ENCODE results near the gene MTREX. TPM values are rescaled to one million over a fixed set of nuclear protein-coding genes. Genes with fewer than 3 reads are reported as not detected.

Gene MTREX
- total and polyA plus RNA-seq, 2 donors (not counting 1 experiment from before 2014, with no cell fraction given): 7.9 to 94.0 TPM

DNA sequence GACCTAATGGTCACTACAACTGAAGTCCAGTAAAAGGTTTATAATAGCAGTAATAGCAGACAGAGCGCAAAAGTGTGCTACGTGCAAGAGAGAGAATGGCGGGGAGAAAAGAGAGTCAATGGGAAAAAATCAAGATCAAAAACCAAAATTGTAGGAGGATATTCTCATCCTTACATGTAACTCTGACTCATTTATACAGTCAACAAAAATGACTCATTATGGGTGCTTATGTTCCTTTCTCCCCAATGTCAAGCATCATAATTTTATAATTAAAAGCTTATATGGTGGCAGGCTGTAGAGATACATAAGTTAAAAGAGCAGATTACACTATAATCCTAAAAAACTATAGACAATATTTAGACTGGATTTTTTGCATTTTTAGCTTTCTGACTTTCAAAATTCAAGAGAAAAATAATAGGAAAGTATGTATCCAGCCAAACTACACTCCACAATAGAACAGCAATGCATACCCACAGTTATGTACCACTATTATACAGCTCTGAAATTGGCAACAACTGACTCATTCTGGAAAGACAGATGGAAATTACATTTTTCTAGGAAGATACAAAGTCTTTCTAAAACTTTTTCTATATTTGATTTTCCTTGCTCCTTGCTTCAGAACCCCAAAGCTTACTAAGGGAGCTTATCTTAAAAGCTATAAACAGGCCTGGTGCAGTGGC is 148.6 kb downstream of the MTREX start:
- Histone ChIP-seq H3K27me3 (replicated peaks in 1 of 4; ENCODE audit: control extremely low read depth in 1 of 4, control insufficient read depth in 3 of 4, insufficient read depth in 4 of 4, low read length in 3 of 4) (no peaks in the 10 kb centered on the region), H3K4me1 (ENCODE audit: control insufficient read depth in 2 of 2, insufficient read depth in 2 of 2, low read length in 2 of 2) (no peaks in the 10 kb centered on the region), H3K9me3 (ENCODE audit: control extremely low read depth in 1 of 3, control insufficient read depth in 2 of 3, insufficient read depth in 1 of 3, low read length in 2 of 3) (no peaks in the 10 kb centered on the region), H3K36me3 (replicated peaks in 1 of 2; ENCODE audit: control extremely low read depth in 1 of 2, control insufficient read depth in 1 of 2, extremely low read depth in 1 of 2, insufficient read depth in 2 of 2, low read length in 1 of 2) (peaks cover 0 to 4% of the 10 kb centered on the region in 2 experiments), H3K27ac (ENCODE audit: low read length in 2 of 2) (no peak overlapping the region), H3K4me2 (replicated peaks; ENCODE audit: low read depth, low read length, poor library complexity, severe bottlenecking) (no peak overlapping the region), H3K79me2 (ENCODE audit: control insufficient read depth, insufficient read depth, low read length) (no peaks in the 10 kb centered on the region), H4K20me1 (ENCODE audit: control insufficient read depth, insufficient read depth, low read length, poor library complexity, severe bottlenecking) (no peaks in the 10 kb centered on the region), H2AFZ (ENCODE audit: insufficient read depth, low read depth, low read length, poor library complexity, severe bottlenecking) (no peak overlapping the region), H3K4me3 (ENCODE audit: control extremely low read depth in 1 of 5, extremely low read depth in 1 of 5, insufficient read depth in 1 of 5, low read depth in 2 of 5, low read length in 4 of 5) (no peak overlapping the region), H3K9ac (ENCODE audit: low read length) (no peak overlapping the region)
- Mint-ChIP-seq H3K4me1 (no peaks in the 10 kb centered on the region), H3K27me3 (no peaks in the 10 kb centered on the region), H3K9me3 (ENCODE audit: insufficient read depth) (no peaks in the 10 kb centered on the region), H3K27ac (no peak overlapping the region), H3K4me3 (no peak overlapping the region)
- POLR2A ChIA-PET: no interaction called here
- CTCF ChIA-PET: no interaction called here
- intact Hi-C loops (cut with micrococcal nuclease): no loop called here
- no peak for TF ChIP-seq CTCF (IDR thresholded peaks at IDR 0.05)
- no peak for TF ChIP-seq EZH2 (IDR thresholded peaks at IDR 0.05; ENCODE audit: borderline replicate concordance, insufficient read depth, low read depth, low read length, poor library complexity, severe bottlenecking)
- ATAC-seq (ENCODE audit: low read depth) (no peak), DNase-seq (no peak)
- WGBS (ENCODE audit: insufficient coverage): no CpG with 5 or more reads among the region's 3 CpGs

GRCh38 chr5:55459572-55459971 is 151.8 kb downstream of the MTREX start:
- intact Hi-C loops (cut with micrococcal nuclease): no loop called here
- Histone ChIP-seq H3K9ac (ENCODE audit: low read length) (no peak overlapping the region), H2AFZ (ENCODE audit: insufficient read depth, low read depth, low read length, poor library complexity, severe bottlenecking) (no peak overlapping the region), H3K79me2 (ENCODE audit: control insufficient read depth, insufficient read depth, low read length) (no peaks in the 10 kb centered on the region), H3K4me2 (replicated peaks; ENCODE audit: low read depth, low read length, poor library complexity, severe bottlenecking) (no peak overlapping the region), H3K4me3 (ENCODE audit: control extremely low read depth in 1 of 5, extremely low read depth in 1 of 5, insufficient read depth in 1 of 5, low read depth in 2 of 5, low read length in 4 of 5) (no peak overlapping the region), H4K20me1 (ENCODE audit: control insufficient read depth, insufficient read depth, low read length, poor library complexity, severe bottlenecking) (no peaks in the 10 kb centered on the region), H3K27ac (ENCODE audit: low read length in 2 of 2) (no peak overlapping the region), H3K4me1 (ENCODE audit: control insufficient read depth in 2 of 2, insufficient read depth in 2 of 2, low read length in 2 of 2) (no peaks in the 10 kb centered on the region), H3K9me3 (ENCODE audit: control extremely low read depth in 1 of 3, control insufficient read depth in 2 of 3, insufficient read depth in 1 of 3, low read length in 2 of 3) (no peaks in the 10 kb centered on the region), H3K27me3 (replicated peaks in 1 of 4; ENCODE audit: control extremely low read depth in 1 of 4, control insufficient read depth in 3 of 4, insufficient read depth in 4 of 4, low read length in 3 of 4) (no peaks in the 10 kb centered on the region), H3K36me3 (replicated peaks in 1 of 2; ENCODE audit: control extremely low read depth in 1 of 2, control insufficient read depth in 1 of 2, extremely low read depth in 1 of 2, insufficient read depth in 2 of 2, low read length in 1 of 2) (peaks cover 0 to 4% of the 10 kb centered on the region in 2 experiments)
- ChIA-PET CTCF (no interaction called here), POLR2A (no interaction called here)
- TF ChIP-seq CTCF (IDR thresholded peaks at IDR 0.05): no peak
- no peak for TF ChIP-seq EZH2 (IDR thresholded peaks at IDR 0.05; ENCODE audit: borderline replicate concordance, insufficient read depth, low read depth, low read length, poor library complexity, severe bottlenecking)
- Mint-ChIP-seq H3K4me3 (no peak overlapping the region), H3K9me3 (ENCODE audit: insufficient read depth) (no peaks in the 10 kb centered on the region), H3K27ac (no peak overlapping the region), H3K27me3 (no peaks in the 10 kb centered on the region), H3K4me1 (no peaks in the 10 kb centered on the region)
- WGBS (ENCODE audit: insufficient coverage): no CpG with 5 or more reads among the region's 2 CpGs
- DNase-seq (no peak), ATAC-seq (ENCODE audit: low read depth) (no peak)

Data from B cell (primary cell).